ENCODE measurements around the gene GPR35. TPM values are rescaled to one million over a fixed set of nuclear protein-coding genes. Genes with fewer than 3 reads are reported as not detected.
"Not testable (repeated sequence)": the region's sequence is repeated elsewhere in the genome, so short reads cannot be mapped to it uniquely, and the experiment has no call there.

Gene GPR35
- total RNA-seq, 2 experiments from 2014 or later: 2.5 to 2.6 TPM

- Mint-ChIP-seq H3K27me3 (ENCODE audit: low read depth) (peaks cover 16% of the 10 kb centered on the region), H3K4me3 (no peak overlapping the region), H3K9me3 (no peaks in the 10 kb centered on the region), H3K36me3 (ENCODE audit: low read depth) (no peaks in the 10 kb centered on the region), H3K4me1 (ENCODE audit: low read depth) (peaks cover 3% of the 10 kb centered on the region), H3K27ac (no peak overlapping the region)
- DNase-seq: no peak
- CTCF ChIA-PET: no interaction called here
- intact Hi-C loops (cut with micrococcal nuclease): no loop called here
Measured at GRCh38 chr2:240649331-240649730, 24.1 kb downstream of the GPR35 start.

GRCh38 chr2:240650254-240650965 lies 25.1 kb downstream of the GPR35 start:
- Mint-ChIP-seq H3K27ac (no peak overlapping the region), H3K36me3 (ENCODE audit: low read depth) (no peaks in the 10 kb centered on the region), H3K4me3 (no peak overlapping the region), H3K4me1 (ENCODE audit: low read depth) (peaks cover 3% of the 10 kb centered on the region), H3K27me3 (ENCODE audit: low read depth) (peaks cover 26% of the 10 kb centered on the region), H3K9me3 (no peaks in the 10 kb centered on the region)
- no peak for DNase-seq
- intact Hi-C loops (cut with micrococcal nuclease): no loop called here
- CTCF ChIA-PET: no interaction called here

- intact Hi-C loops (cut with micrococcal nuclease): no loop called here
- Mint-ChIP-seq H3K27me3 (ENCODE audit: low read depth) (peaks cover 26% of the 10 kb centered on the region), H3K4me3 (no peak overlapping the region), H3K27ac (no peak overlapping the region), H3K9me3 (no peaks in the 10 kb centered on the region), H3K36me3 (ENCODE audit: low read depth) (no peaks in the 10 kb centered on the region), H3K4me1 (ENCODE audit: low read depth) (peaks cover 2% of the 10 kb centered on the region)
- CTCF ChIA-PET: no interaction called here
- DNase-seq: no peak
Measured at GRCh38 chr2:240651185-240651584, 25.9 kb downstream of the GPR35 start.

- Mint-ChIP-seq H3K4me1 (ENCODE audit: low read depth) (peaks cover 5% of the 10 kb centered on the region), H3K27me3 (ENCODE audit: low read depth) (peaks cover 17% of the 10 kb centered on the region), H3K36me3 (ENCODE audit: low read depth) (no peaks in the 10 kb centered on the region), H3K27ac (no peak overlapping the region), H3K4me3 (no peak overlapping the region), H3K9me3 (no peaks in the 10 kb centered on the region)
- DNase-seq: peak; percentile 19
- CTCF ChIA-PET: no interaction called here
- intact Hi-C loops (cut with micrococcal nuclease): no loop called here
Measured at GRCh38 chr2:240655931-240656886, 30.9 kb downstream of the GPR35 start.

GRCh38 chr2:240659883-240660282 lies 34.6 kb downstream of the GPR35 start:
- CTCF ChIA-PET; intact Hi-C loops (cut with micrococcal nuclease); H3K27ac Mint-ChIP-seq; H3K9me3 Mint-ChIP-seq; H3K4me3 Mint-ChIP-seq; H3K4me1 Mint-ChIP-seq (ENCODE audit: low read depth); H3K27me3 Mint-ChIP-seq (ENCODE audit: low read depth); H3K36me3 Mint-ChIP-seq (ENCODE audit: low read depth); DNase-seq: not testable (repeated sequence)

GRCh38 chr2:240662681-240663080 lies 37.4 kb downstream of the GPR35 start:
- no peak for DNase-seq
- no peaks in the 10 kb centered on the region for H3K4me1 Mint-ChIP-seq (ENCODE audit: low read depth)
- CTCF ChIA-PET: no interaction called here
- no peaks in the 10 kb centered on the region for H3K36me3 Mint-ChIP-seq (ENCODE audit: low read depth)
- no peak overlapping the region for H3K27ac Mint-ChIP-seq
- peaks cover 3% of the 10 kb centered on the region for H3K27me3 Mint-ChIP-seq (ENCODE audit: low read depth)
- H3K4me3 Mint-ChIP-seq: no peak overlapping the region
- H3K9me3 Mint-ChIP-seq: peaks cover 4% of the 10 kb centered on the region
- intact Hi-C loops (cut with micrococcal nuclease): no loop called here

- intact Hi-C loops (cut with micrococcal nuclease): no loop called here
- peaks cover 3% of the 10 kb centered on the region for H3K27me3 Mint-ChIP-seq (ENCODE audit: low read depth)
- no peak overlapping the region for H3K4me3 Mint-ChIP-seq
- no peaks in the 10 kb centered on the region for H3K36me3 Mint-ChIP-seq (ENCODE audit: low read depth)
- H3K27ac Mint-ChIP-seq: no peak overlapping the region
- peaks cover 4% of the 10 kb centered on the region for H3K9me3 Mint-ChIP-seq
- DNase-seq: no peak
- CTCF ChIA-PET: interaction anchor here (0.6 kb wide), 1 partner anchor 10 kb away, joined by 6 read pairs; no protein-coding TSS in a partner anchor
- H3K4me1 Mint-ChIP-seq (ENCODE audit: low read depth): no peaks in the 10 kb centered on the region
Measured at GRCh38 chr2:240663546-240664190, 38.4 kb downstream of the GPR35 start.

- Mint-ChIP-seq H3K27ac (no peak overlapping the region), H3K36me3 (ENCODE audit: low read depth) (no peaks in the 10 kb centered on the region), H3K27me3 (ENCODE audit: low read depth) (peaks cover 3% of the 10 kb centered on the region), H3K4me3 (no peak overlapping the region), H3K9me3 (peaks cover 4% of the 10 kb centered on the region), H3K4me1 (ENCODE audit: low read depth) (no peaks in the 10 kb centered on the region)
- intact Hi-C loops (cut with micrococcal nuclease): no loop called here
- no peak for DNase-seq
- CTCF ChIA-PET: no interaction called here
Measured at GRCh38 chr2:240664622-240665021, 39.3 kb downstream of the GPR35 start.

- DNase-seq: no peak
- CTCF ChIA-PET: no interaction called here
- no peak overlapping the region for H3K27ac Mint-ChIP-seq
- intact Hi-C loops (cut with micrococcal nuclease): no loop called here
- no peaks in the 10 kb centered on the region for H3K36me3 Mint-ChIP-seq (ENCODE audit: low read depth)
- no peaks in the 10 kb centered on the region for H3K4me1 Mint-ChIP-seq (ENCODE audit: low read depth)
- H3K27me3 Mint-ChIP-seq (ENCODE audit: low read depth): peaks cover 20% of the 10 kb centered on the region
- H3K9me3 Mint-ChIP-seq: no peaks in the 10 kb centered on the region
- H3K4me3 Mint-ChIP-seq: no peak overlapping the region
Measured at GRCh38 chr2:240670402-240670801, 45.1 kb downstream of the GPR35 start.

GRCh38 chr2:240670950-240671349 lies 45.7 kb downstream of the GPR35 start:
- H3K36me3 Mint-ChIP-seq (ENCODE audit: low read depth): no peaks in the 10 kb centered on the region
- CTCF ChIA-PET: no interaction called here
- intact Hi-C loops (cut with micrococcal nuclease): no loop called here
- DNase-seq: no peak
- no peaks in the 10 kb centered on the region for H3K9me3 Mint-ChIP-seq
- no peak overlapping the region for H3K27ac Mint-ChIP-seq
- peaks cover 20% of the 10 kb centered on the region for H3K27me3 Mint-ChIP-seq (ENCODE audit: low read depth)
- no peak overlapping the region for H3K4me3 Mint-ChIP-seq
- no peaks in the 10 kb centered on the region for H3K4me1 Mint-ChIP-seq (ENCODE audit: low read depth)

GRCh38 chr2:240672076-240672700 lies 46.9 kb downstream of the GPR35 start:
- DNase-seq: no peak
- intact Hi-C loops (cut with micrococcal nuclease): no loop called here
- H3K4me3 Mint-ChIP-seq: no peak overlapping the region
- H3K36me3 Mint-ChIP-seq (ENCODE audit: low read depth): no peaks in the 10 kb centered on the region
- peaks cover 17% of the 10 kb centered on the region for H3K27me3 Mint-ChIP-seq (ENCODE audit: low read depth)
- no peak overlapping the region for H3K27ac Mint-ChIP-seq
- no peaks in the 10 kb centered on the region for H3K9me3 Mint-ChIP-seq
- CTCF ChIA-PET: no interaction called here
- no peaks in the 10 kb centered on the region for H3K4me1 Mint-ChIP-seq (ENCODE audit: low read depth)

GRCh38 chr2:240672701-240673190 lies 47.5 kb downstream of the GPR35 start:
- H3K4me1 Mint-ChIP-seq (ENCODE audit: low read depth): no peaks in the 10 kb centered on the region
- no peak overlapping the region for H3K4me3 Mint-ChIP-seq
- no peak for DNase-seq
- peaks cover 17% of the 10 kb centered on the region for H3K27me3 Mint-ChIP-seq (ENCODE audit: low read depth)
- H3K9me3 Mint-ChIP-seq: no peaks in the 10 kb centered on the region
- CTCF ChIA-PET: no interaction called here
- no peak overlapping the region for H3K27ac Mint-ChIP-seq
- intact Hi-C loops (cut with micrococcal nuclease): no loop called here
- H3K36me3 Mint-ChIP-seq (ENCODE audit: low read depth): no peaks in the 10 kb centered on the region

Data from activated naive CD4-positive, alpha-beta T cell treated with anti-CD3 and anti-CD28 coated beads for 36 hours (primary cell).